ENCODE data around the gene HIRIP3. TPM values are rescaled to one million over a fixed set of nuclear protein-coding genes. Genes with fewer than 3 reads are reported as not detected.

HIRIP3 gene
- total RNA-seq, 1 experiment from 2014 or later, result 27.3 TPM

DNA sequence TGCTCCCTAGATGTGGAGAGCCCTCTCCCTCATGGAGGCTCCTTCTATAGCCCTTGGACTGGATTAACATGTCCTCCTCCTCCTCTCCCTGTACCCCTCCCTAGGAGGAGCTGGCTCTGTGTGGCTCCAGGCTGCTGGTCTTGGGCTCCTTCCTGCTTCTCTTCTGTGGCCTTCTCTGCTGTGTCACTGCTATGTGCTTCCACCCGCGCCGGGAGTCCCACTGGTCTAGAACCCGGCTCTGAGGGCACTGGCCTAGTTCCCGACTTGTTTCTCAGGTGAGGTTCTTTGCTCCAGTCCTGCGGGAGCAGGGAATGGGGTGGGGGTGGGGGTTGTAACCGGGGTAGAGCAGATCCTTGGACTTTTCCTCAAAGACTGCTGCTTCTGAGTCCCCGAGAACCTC, 24.1 kb downstream of the HIRIP3 start:
- H3K79me2 ChIP-seq (ENCODE audit: low read depth), result peaks cover 24% of the 10 kb centered on the region
- H3K9me3 ChIP-seq (ENCODE audit: insufficient read depth, low read depth), result no peaks in the 10 kb centered on the region
- H3K27me3 ChIP-seq (ENCODE audit: insufficient read depth, low read depth), result no peaks in the 10 kb centered on the region
- no peak overlapping the region for H3K27ac ChIP-seq
- TF ChIP-seq EZH2 (IDR thresholded peaks at IDR 0.05; ENCODE audit: low read depth), result no peak
- TF ChIP-seq CTCF (conservative IDR thresholded peaks at IDR 0.05), result no peak
- no TSS peak for BruUV-seq (replicated peaks)
- DNase-seq, result no peak
- CTCF ChIA-PET, result no interaction called here
- peaks cover 15% of the 10 kb centered on the region; the same call in 1 of the 2 replicates for H3F3A ChIP-seq (ENCODE audit: insufficient read depth, low read depth)
- POLR2A ChIA-PET (ENCODE audit: unreplicated experiment), result no interaction called here
- intact Hi-C loops (cut with micrococcal nuclease; ENCODE audit: unreplicated experiment), result no loop called here
- H2AFZ ChIP-seq, result no peak overlapping the region
- H3K4me1 ChIP-seq (replicated peaks; ENCODE audit: insufficient read depth), result peaks cover 16% of the 10 kb centered on the region
- H3K4me3 ChIP-seq, result no peak overlapping the region
- H3K4me2 ChIP-seq, result no peak overlapping the region
- H4K20me1 ChIP-seq (ENCODE audit: insufficient read depth), result peaks cover 11% of the 10 kb centered on the region; the same call in 1 of the 2 replicates
- no peaks in the 10 kb centered on the region for H3K36me3 ChIP-seq (ENCODE audit: low read depth)
- H3K9me2 ChIP-seq (ENCODE audit: insufficient read depth), result no peaks in the 10 kb centered on the region

GRCh38 chr16:29968205-29968604, 27.2 kb downstream of the HIRIP3 start:
- no TSS peak for BruUV-seq (replicated peaks)
- no peak overlapping the region for H3K4me3 ChIP-seq
- H3K4me1 ChIP-seq (replicated peaks; ENCODE audit: insufficient read depth), result no peaks in the 10 kb centered on the region
- intact Hi-C loops (cut with micrococcal nuclease; ENCODE audit: unreplicated experiment), result no loop called here
- TF ChIP-seq EZH2 (IDR thresholded peaks at IDR 0.05; ENCODE audit: low read depth) (no peak), CTCF (conservative IDR thresholded peaks at IDR 0.05) (no peak)
- no peaks in the 10 kb centered on the region for H3K27me3 ChIP-seq (ENCODE audit: insufficient read depth, low read depth)
- no peak overlapping the region for H3K27ac ChIP-seq
- H3K36me3 ChIP-seq (ENCODE audit: low read depth), result no peaks in the 10 kb centered on the region
- H3K79me2 ChIP-seq (ENCODE audit: low read depth), result no peaks in the 10 kb centered on the region
- POLR2A ChIA-PET (ENCODE audit: unreplicated experiment), result no interaction called here
- H3K9me2 ChIP-seq (ENCODE audit: insufficient read depth), result no peaks in the 10 kb centered on the region
- CTCF ChIA-PET, result no interaction called here
- DNase-seq, result no peak
- H3K9me3 ChIP-seq (ENCODE audit: insufficient read depth, low read depth), result no peaks in the 10 kb centered on the region
- H2AFZ ChIP-seq, result no peak overlapping the region
- H3F3A ChIP-seq (ENCODE audit: insufficient read depth, low read depth), result peaks cover 14% of the 10 kb centered on the region; the same call in 1 of the 2 replicates
- no peaks in the 10 kb centered on the region for H4K20me1 ChIP-seq (ENCODE audit: insufficient read depth)
- H3K4me2 ChIP-seq, result no peak overlapping the region

DNA sequence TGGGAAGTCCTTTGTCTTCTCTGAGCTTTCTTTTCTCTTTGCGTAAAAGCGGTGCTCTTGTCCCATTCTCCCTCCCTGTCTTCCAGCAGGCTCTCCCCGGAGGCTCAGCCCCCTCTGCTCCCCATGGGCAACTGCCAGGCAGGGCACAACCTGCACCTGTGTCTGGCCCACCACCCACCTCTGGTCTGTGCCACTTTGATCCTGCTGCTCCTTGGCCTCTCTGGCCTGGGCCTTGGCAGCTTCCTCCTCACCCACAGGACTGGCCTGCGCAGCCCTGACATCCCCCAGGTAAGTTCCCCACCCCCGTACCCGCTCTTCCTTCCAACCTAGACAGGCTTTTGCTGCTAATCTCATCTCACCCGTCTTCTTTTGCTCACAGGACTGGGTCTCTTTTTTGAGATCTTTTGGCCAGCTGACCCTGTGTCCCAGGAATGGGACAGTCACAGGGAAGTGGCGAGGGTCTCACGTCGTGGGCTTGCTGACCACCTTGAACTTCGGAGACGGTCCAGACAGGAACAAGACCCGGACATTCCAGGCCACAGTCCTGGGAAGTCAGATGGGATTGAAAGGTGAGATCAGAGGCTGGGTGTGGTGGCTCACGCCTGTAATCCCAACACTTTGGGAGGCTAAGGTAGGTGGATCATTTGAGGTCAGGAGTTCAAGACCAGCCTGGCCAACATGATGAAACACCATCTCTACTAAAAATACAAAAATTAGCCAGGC, 32.2 kb downstream of the HIRIP3 start:
- Histone ChIP-seq H3K27ac (no peak overlapping the region), H3K27me3 (ENCODE audit: insufficient read depth, low read depth) (no peaks in the 10 kb centered on the region), H3K79me2 (ENCODE audit: low read depth) (no peaks in the 10 kb centered on the region), H3F3A (ENCODE audit: insufficient read depth, low read depth) (peaks cover 8% of the 10 kb centered on the region; the same call in 1 of the 2 replicates), H3K9me3 (ENCODE audit: insufficient read depth, low read depth) (no peaks in the 10 kb centered on the region), H3K4me3 (peak overlapping the region; percentile 78; the same call in 1 of the 2 replicates), H3K4me2 (peak overlapping the region; percentile 90), H2AFZ (no peak overlapping the region), H3K9me2 (ENCODE audit: insufficient read depth) (no peaks in the 10 kb centered on the region), H3K36me3 (ENCODE audit: low read depth) (no peaks in the 10 kb centered on the region), H3K4me1 (replicated peaks; ENCODE audit: insufficient read depth) (peaks cover 11% of the 10 kb centered on the region), H4K20me1 (ENCODE audit: insufficient read depth) (no peaks in the 10 kb centered on the region)
- DNase-seq, result no peak
- TF ChIP-seq CTCF (conservative IDR thresholded peaks at IDR 0.05) (no peak), EZH2 (IDR thresholded peaks at IDR 0.05; ENCODE audit: low read depth) (no peak)
- ChIA-PET POLR2A (ENCODE audit: unreplicated experiment) (interaction anchor here (0.6 to 1.6 kb wide), 3 partner anchors 10 to 19 kb away, joined by 3 to 26 read pairs (median 6); no protein-coding TSS in a partner anchor), CTCF (interaction anchor here (0.7 to 1.2 kb wide), 2 partner anchors 10 to 232 kb away, joined by 3 read pairs; partner anchors contain the start of gene TAOK2)
- no TSS peak for BruUV-seq (replicated peaks)
- intact Hi-C loops (cut with micrococcal nuclease; ENCODE audit: unreplicated experiment), result no loop called here

Data from PC-9 (cell line).